ENCODE data around the gene CORIN.

GRCh38 chr4:47736146-47736545 lies 101.7 kb downstream of the CORIN start:
- TF ChIP-seq CEBPB (IDR thresholded peaks at IDR 0.05) (no peak), REST (IDR thresholded peaks at IDR 0.05) (no peak), CTCF (IDR thresholded peaks at IDR 0.05) (no peak), FOSL2 (IDR thresholded peaks at IDR 0.05) (no peak), FOSL2 (CRISPR knock-in tag; IDR thresholded peaks at IDR 0.05) (no peak), MAX (IDR thresholded peaks at IDR 0.05) (no peak), NFE2L2 (conservative IDR thresholded peaks at IDR 0.05; ENCODE audit: low read length) (no peak), EP300 (IDR thresholded peaks at IDR 0.05) (no peak), PBX3 (IDR thresholded peaks at IDR 0.05) (no peak), HES2 (IDR thresholded peaks at IDR 0.05) (no peak)
